Cerebellar nuclear complex (tissue), 1 donor: ENCODE measurements around the gene CYTH3.
A peak's percentile ranks its signal among the peaks of the same experiment; 100 is the strongest.
"Not testable (repeated sequence)": the region's sequence is repeated elsewhere in the genome, so short reads cannot be mapped to it uniquely, and the experiment has no call there.

Experiments used
- DNase-seq, 2 experiments: peaks; one replicate each; lab custom pipeline; 2025; lab: John Stamatoyannopoulos, UW

CYTH3 gene, protein sequence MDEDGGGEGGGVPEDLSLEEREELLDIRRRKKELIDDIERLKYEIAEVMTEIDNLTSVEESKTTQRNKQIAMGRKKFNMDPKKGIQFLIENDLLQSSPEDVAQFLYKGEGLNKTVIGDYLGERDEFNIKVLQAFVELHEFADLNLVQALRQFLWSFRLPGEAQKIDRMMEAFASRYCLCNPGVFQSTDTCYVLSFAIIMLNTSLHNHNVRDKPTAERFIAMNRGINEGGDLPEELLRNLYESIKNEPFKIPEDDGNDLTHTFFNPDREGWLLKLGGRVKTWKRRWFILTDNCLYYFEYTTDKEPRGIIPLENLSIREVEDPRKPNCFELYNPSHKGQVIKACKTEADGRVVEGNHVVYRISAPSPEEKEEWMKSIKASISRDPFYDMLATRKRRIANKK

GRCh38 chr7:6272481-6273323 is at the start of gene CYTH3:
Gene CYTH3 (minus strand): TSS chr7:6272624. CDS start chr7:6272507, 117 bp downstream.
- DNase-seq: peak in 1 of 2 experiments; percentile 57

DNA sequence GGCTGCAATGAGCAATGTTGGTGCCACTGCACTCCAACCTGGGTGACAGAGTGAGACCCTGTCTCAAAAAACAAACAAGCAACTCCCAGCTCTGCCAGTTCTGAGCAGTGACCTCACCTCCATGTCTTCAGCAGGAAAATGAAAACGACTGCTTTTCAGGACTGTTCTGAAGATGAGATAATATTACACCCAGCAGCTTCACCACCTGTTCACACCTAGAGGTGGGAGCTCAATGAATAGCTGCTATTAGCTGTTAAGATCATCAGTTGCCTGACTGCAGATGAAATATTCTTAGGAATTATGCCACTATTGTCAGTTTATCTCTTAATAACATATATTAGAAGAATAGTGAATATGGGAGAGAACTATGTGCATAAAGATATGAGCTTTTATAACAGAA is 48.4 kb upstream of the CYTH3 start:
- DNase-seq: no peak

- DNase-seq: peak in 1 of 2 experiments; percentile 75
These were observed 45.5 kb upstream of the CYTH3 start for GRCh38 chr7:6317797-6318438.

GRCh38 chr7:6316226-6316625 is 43.8 kb upstream of the CYTH3 start:
- DNase-seq: no peak

DNA sequence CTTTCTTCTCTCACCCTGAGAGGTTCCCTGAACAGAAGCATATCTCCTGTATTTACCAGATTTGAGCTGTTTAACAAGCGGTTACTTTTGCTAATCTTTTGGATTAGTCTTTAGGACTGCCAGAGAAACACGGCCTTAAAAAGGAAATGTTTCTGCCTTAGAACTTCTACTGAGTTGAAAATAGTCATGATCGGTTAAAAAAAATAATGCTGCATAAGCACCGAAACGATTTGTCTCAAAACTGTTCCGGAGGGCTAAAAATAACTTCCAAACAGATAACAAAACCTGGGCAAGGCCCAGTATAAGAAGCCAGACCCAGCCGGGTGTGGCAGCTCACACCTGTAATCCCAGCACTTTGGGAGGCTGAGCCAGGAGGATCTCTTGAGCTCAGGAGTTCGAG is 43.3 kb upstream of the CYTH3 start:
- DNase-seq: no peak

- no peak for DNase-seq
These were observed 38.0 kb upstream of the CYTH3 start for GRCh38 chr7:6310271-6310993.

- DNase-seq: no peak
These were observed 35.3 kb upstream of the CYTH3 start for GRCh38 chr7:6307762-6308161.

DNA sequence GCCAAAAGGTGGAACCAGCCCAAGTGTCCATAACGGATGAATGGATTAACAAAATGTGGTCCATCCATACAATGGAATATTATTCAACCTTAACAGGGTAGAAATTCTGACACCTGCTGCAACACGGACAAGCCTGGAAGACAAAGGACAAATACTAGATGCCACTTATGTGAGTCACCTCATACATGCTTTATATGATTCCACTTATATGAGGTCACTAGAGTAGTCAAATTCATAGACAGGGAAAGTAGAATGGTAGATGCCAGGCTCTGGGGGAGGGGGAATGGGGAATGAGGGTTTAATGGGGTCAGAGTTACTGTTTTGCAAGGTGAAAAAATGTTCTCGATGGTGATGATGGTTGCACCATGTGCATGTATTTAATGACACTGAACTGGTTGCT is 34.0 kb upstream of the CYTH3 start:
- no peak for DNase-seq

DNA sequence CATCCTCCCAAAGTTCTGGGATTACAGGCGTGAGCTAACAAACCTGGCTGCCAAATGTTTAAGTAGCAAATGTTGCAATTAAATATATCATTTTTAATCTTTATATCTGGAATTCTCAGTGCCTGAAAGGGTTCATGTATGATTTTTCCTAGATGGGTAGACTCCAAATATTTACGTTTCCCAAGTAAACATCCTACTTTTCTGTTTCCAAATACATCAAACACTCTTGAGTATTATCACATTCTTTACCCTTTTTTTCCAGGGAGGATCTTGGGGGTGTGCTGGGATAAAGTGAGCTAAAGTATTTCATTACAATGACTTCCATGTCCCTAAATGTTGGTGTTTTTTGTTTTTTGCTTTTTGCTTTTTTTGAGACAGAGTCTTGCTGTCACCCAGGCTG is 32.9 kb upstream of the CYTH3 start:
- DNase-seq: no peak

GRCh38 chr7:6301446-6301845 is 29.0 kb upstream of the CYTH3 start:
- not testable (repeated sequence) for DNase-seq

GRCh38 chr7:6299774-6300173 is 27.4 kb upstream of the CYTH3 start:
- DNase-seq: no peak

DNA sequence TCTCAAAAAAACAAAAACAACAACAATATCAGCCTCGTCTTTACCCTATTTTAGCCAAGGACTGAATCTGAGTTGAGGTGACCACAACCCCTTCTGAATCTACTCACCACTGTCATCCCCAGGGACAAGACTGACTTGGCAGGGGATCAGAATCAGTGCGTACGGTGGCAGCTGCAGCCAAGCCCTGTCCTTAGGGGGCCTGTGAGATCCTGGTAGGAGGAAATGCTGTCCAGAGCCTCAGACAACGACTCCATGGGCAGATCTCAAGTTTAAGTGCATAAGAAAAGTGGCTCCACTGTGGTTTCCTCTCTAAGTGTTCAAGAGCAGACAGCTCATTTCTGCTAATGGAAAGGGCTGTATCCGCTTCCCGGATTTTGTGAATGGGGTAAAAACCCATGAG is 22.4 kb upstream of the CYTH3 start:
- DNase-seq: no peak

- DNase-seq: no peak
These were observed 20.8 kb upstream of the CYTH3 start for GRCh38 chr7:6293202-6293601.

DNA sequence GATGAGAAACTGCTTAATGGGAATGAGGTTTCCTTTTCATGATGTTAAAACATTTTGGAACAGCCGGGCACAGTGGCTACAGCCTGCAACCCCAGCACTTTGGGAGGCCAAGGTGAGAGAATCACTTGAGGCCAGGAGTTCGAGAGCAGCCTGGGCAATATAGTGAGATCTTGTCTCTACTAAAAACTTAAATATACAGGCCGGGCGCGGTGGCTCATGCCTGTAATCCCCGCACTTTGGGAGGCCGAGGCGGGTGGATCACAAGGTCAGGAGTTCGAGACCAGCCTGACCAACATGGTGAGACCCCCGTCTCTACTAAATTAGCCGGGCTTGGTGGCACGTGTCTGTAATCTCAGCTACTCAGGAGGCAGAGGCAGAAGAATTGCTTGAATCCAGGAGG is 19.5 kb upstream of the CYTH3 start:
- DNase-seq: not testable (repeated sequence)

GRCh38 chr7:6291531-6291930 is 19.1 kb upstream of the CYTH3 start:
- DNase-seq: no peak

- DNase-seq: no peak
These were observed 17.9 kb upstream of the CYTH3 start for GRCh38 chr7:6290319-6290741.

DNA sequence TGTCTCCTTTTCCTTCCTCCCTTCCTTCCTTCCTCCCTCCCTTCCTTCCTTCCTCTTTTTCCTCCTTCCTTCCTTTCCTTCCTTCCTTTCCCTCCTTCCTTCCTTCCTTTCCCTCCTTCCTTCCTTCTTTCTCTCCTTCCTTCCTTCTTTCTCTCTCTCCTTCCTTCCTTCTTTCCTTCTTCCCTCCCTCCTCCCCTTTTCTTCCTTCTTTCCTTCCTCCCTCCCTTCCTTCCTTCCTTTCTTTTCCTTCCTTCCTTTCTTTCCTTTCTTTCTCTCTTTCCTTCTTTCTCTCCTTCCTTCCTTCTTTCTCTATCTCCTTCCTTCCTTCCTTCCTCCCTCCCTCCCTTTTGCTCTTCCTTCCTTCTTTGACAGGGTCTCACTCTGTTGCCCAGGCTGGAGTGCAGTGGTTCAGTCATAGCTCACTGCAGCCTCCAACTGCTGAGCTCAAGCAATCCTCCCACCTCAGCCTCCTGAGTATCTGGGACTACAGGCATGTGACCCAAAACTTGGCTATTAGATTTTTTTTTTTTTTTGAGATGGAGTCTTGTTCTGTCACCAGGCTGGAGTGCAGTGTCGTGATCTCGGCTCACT is 15.9 kb upstream of the CYTH3 start:
- DNase-seq: no peak

DNA sequence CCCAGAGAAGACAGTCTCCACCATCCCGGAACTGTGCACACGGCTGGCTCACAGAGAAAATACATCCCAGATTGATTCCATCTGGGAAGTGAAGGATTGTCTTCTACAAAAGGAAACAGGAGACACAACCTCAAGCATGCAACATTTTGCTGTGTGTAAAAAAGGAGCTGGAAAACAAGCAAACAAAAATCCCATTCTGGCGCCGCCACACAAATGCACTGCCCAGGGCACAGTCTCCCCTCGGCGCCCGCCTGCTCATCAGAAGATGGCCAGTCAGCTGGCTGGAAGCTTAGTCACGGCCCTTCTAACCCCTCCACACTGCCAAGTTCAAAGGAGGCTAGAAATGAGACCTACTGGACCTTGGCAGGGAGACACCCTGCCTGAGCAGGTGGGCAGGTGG is 14.1 kb upstream of the CYTH3 start:
- DNase-seq: no peak

- no peak for DNase-seq
These were observed 12.3 kb upstream of the CYTH3 start for GRCh38 chr7:6284461-6285360.

DNA sequence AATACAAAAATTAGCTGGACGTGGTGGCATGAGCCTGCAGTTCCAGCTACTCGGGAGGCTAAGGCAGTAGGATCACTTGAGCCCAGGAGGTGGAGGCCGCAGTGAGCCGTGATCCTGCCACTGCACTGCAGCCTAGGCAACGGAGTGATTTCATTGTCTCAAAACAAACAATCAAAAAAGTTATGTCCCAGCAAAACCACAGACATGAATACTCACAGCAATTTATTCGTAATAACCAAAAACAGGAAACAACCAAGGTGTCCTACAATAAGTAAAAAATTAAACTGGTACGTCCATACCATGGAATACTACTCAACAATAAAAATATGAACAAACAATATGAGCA is 11.6 kb upstream of the CYTH3 start:
- DNase-seq: no peak
